Measurements from ENCODE around the gene UNC5A.

UNC5A gene

DNA sequence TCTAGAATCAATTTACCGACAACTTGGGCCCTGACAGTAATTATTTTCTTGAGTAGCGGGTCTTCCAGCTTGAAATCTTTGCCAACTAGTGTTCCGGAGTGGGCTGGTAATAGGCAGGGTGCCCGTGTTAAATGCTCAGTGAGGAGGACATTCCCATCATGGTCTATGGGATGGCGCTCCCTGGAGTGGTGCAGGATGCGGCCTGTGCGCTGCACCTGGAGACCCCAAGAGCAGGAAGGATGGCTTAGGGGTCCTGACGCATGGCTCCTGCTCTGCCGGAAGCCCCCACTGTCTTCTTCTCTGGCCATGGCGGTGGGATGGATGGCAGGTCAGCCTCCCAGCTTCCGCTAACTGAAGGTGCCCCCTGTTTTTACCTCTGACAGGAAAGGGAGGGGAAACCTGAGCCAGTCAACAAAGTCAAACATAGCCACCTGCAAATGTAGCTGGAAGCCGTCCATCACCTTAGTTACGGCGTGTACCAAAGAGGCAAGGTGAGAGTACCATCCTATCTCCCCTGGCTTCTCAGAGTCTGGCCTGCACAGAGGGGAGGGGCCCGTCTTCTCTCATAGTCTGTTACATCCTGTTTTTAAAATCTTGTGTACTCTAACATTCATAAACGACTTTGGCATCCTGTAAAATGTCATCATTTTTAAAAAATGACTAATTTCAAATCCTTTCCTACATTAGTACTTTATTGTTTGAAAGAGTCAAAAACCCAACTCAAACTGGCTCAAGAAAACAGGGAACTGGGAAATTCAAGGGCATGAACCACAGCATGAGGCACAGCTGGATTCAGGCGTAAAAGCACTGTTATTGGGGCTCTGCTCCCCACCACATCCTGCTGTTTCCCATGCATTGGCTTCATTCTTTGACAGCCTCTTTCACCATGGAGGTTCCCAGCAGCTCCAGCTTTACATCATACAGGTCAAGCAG, 28.5 kb upstream of the UNC5A start:
- no peak for DNase-seq (ENCODE audit: low spot score)

DNA sequence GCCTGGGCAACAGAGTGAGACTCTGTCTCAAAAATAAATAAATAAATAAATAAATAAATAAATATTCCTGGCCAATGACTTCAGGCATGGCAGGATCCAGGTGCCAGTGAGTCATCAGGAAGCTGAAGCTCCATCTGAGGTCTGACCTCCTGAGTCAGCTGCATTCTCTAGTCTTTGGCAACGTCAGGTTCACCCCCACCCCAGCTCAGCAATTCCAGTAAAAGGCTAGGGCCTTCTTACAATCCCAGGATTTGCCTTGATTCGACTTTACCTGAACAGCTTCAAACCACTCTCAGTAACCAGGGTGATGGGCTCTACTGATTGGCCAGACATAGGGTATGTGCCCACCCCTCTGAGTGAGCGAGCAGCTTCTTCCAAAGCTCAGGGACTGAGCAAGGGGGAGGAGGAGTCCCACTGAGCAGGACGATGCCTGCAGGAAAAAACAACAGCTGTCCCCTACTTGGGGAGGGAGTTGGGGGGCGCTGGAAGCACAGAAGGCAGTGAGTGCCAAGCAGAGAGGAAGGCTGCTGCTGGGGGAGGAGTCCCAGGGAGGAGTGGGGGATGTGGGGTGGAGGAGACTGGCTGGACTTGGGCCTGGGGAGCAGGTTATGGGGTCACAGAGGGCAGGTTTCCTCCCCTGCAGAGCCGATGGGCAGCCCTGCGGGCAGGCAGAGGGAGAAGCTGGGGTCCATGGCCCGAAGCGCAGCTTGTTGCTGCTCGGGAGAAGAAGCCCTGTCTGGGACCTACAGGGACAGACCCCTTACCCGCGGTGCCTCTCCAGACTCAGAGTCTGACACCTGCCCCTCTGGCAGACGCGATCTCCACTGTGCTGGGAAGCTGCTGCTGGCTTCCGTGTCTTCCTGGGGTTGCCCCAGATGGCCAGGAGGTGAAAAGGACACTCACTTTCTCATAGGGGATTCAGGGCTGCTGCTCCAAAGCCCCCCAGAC, 25.9 kb upstream of the UNC5A start:
- no peak for DNase-seq (ENCODE audit: low spot score)

DNA sequence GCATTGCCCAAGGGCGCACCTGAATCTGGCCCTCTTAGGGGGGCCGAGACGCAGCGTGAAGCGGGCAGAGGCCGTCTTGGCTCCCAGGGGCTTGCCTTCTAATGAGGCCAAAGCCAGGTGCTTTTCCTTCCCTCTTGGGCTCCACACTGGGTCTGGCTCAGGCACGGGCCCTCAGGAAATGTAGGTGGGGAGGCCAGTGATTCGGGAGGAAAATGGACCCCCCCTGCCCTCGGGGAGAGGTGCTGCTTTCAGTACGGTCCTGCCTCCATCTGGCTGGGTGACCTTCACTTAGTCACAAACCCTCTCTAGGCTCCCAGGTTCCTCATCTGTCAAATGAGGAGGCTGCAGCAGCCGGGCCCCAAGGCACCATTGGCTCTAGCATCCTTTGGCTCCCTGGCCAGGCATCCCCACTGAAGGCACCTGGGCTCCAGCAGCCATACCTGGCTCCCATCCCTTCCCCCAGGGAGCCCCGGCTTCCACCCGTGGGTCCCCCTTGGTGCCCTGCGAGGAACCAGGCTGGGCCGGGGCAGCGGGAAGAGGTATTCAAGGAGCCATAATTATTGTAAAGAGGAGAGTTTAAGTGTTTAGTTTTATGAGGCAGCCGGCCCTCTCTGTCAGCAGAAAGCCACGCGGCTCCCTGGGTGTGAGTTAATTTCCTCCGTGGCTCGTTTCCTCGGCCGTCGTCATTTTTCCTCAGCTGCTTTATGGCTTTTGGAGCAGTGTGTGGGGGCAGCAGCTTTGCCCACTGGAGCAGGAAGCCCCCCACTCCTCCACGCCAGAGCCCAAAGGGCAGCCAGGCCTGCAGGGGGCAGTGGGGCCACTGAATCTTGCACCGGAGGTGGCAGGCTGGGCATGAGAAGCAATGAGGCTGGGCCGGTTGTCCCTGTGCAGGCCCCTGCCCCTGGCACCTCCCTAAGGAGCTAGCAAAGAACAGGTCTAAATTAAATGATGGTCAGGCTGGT, 24.9 kb upstream of the UNC5A start:
- DNase-seq (ENCODE audit: low spot score) = no peak

DNA sequence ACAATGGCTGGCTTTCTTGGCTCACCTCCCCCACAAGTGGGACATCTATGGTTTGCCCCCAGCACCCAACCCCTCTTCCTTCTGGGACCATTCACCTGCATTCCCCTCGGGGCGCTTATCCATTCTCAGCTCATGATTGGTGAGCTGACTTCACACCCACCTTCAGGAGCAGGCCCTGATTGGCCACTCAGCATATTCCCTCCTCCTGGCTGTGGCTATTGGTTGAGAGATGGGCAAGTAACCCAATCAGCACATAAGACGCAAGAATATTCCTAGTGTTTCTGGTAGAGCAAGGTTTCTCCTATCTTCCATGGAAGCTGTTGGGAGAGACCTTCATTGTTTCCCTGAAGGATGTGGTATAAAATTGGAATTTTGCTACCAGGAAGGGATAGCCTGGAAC, 22.7 kb upstream of the UNC5A start:
- no peak for DNase-seq (ENCODE audit: low spot score)

DNA sequence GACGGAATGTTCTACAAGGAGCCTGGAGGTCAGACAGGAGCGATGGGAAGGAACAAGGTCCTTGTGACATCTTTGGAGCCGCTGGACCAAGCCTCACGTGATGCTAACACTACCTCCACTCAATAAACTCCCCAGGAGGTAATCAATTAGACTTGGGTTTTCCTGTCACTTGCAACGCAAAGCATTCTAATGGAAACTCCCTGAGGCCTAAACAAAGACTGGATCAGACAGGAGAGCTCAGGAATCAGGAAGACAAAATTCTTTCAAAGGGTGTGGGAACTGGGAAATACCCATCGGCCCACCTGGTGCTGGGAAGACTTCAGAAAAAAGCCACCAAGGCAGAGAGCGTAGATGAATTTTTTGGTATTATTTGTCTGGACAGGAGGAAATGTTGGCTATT, 22.3 kb upstream of the UNC5A start:
- no peak for DNase-seq (ENCODE audit: low spot score)

DNA sequence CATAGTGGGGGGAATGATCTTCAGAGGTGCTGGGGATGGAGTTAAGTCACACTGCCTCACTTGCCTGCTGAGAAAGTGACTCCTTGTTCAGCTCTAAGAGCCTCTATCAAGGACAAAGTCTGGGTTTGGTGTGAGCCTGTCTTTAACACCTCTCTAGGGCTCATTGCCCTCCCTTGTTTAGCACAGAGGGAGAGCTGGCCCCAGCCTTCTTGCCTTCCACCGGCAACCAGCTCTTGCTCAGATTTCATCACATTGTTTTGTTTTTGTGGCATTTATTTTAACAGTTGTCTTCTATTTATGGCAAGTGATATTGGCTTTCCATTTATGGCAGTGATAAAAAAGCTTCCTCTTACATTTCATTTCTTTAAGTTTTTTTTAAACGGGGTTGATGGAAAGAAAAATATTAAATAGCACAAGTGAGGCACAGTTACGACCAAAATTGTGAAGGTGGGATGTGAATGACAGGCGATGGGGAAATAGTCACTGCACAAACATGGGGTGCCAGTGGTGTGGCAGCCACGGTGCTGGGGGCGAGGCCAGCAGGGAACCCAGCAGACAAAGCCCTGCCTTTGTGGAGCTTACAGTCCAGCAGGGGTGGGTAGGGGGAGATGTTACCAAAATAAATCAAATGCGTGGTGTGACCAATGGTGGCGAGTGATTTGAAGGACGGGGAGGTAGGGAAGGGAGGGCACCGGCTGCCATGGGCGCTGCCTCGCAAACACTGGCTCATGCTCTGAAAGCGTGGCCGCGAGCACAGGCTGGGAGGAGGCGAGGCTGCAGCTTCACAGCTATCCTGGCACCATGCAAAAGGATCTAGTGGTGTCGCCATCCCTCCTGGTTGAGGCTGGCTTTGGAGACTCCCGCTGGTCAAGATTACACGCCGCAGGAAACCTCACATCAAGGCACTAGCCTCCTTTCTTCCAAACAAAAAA, 21.2 kb upstream of the UNC5A start:
- no peak for DNase-seq (ENCODE audit: low spot score)

DNA sequence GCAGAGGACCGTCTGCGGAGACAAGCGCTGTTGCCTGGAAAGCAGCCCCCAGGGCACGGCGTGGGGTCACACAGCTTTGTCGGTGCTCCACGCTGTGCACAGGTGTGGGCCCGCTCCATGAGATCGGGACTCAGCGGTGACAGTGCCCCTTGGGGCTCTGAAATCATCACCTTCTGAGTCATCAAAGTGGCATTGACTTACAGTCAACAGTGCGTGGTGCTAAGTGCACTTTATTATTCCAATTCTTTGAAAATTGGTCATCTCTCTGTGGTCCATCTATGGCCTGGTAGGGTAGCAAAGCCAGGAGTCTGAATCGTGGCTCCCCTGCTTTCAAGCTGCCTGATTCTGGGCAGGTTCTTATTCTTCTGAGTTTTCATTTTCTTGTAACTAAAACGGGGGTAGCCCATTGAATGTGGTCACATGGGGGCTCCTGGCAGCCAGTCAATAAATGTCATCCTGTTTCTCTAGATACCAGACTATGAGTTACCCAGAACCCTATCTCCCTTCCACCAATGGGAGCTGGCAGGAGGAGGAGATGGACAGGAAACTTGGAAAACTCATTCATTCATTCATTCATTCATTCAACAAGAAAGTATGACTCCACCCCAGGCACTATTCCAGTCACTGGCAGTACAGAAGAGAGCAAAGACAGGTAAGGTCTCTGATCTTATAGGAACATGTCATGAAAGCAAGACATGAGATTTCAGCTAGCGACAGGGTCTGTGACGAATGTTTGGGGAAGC, 20.3 kb upstream of the UNC5A start:
- DNase-seq (ENCODE audit: low spot score) = no peak

DNA sequence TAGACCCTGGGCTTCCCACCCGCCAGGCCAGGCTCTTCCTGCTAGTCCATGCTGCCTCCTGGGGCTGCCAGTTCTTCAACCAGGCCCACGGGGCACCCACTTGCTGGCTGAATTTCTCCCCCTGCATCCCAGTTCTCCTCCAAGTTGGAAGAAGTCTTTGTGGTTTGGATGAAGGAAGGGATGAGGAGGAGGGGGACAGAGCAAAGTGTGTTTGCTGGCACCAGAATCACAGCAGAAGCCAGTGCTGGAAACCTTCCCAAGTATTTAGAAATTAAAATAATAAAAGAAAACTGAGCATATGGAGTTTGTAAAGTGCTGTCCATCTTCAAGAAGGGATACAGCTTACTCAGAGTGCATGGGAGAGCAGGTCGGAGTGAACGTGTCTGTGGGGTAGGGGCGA, 19.4 kb upstream of the UNC5A start:
- no peak for DNase-seq (ENCODE audit: low spot score)

DNA sequence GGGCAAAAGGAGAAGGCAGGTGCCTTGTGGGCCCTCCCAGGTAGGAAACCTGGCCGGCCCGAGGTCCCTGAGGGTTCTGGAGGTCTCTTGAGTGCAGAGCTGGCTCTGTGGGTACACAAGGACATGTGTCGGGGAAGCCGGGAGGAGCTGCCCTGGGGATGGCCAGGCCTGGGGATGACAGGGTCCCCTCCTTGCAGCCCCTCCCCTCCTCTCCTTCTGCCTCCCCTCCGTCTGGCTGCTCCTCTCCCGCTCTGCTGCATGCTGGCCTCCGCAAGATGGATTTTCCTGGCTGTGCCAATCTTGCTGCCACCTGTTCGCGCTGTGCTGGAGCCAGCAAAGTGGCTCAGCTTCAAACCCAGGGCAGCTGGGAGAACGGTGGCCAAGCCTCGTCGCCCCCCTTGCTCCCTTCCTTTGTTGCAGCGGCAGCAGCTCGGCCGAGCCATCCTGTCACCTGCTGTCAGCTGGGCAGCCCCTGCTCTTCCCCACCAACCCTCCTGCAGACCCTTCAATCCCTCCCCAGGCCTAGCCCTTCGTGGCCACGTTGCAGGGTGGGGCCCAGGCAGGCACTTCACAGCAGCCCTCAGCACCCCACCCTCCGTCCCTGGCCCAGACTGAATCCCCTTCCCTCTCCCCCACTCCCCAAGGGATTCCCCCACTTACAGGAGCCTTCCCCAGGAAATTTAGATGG, 17.6 kb upstream of the UNC5A start:
- no peak for DNase-seq (ENCODE audit: low spot score)

DNA sequence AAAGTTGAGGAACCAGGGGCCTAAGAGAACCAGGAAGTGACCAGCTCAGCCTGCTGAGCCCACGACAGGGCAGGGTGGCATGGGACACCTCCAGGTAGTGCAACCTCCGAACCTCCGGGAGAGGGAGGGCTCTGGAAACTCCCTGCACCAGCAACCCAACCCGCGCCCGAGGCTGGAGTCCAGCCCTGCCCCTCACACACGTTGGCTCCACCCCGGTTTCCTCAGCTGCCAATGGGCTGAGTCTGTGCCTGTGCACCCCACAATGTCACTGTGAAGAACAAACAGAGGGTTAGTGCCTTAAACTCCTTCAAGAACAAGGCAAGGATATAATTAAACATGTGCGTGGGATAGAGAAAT, 17.0 kb upstream of the UNC5A start:
- DNase-seq (ENCODE audit: low spot score) = no peak

DNA sequence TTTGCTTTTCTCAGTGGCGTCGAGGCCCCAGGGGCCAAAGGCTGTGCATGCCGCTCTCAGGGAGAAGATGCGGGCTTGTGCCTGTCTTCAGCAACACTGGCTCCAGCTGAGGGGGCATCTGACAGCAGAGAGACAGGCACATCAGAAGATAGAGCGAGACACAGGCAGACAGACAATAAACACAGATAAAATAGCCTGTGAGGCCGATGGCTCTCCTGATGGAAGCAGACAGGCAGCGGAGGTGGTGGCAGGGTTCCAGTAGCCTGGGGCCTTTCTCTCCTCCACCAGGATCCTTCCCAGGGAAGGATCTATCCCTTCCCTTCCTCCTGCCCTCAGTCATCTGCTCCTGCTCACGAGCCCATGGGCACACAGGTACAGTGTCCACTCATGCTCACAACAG, 16.6 kb upstream of the UNC5A start:
- DNase-seq (ENCODE audit: low spot score) = no peak

DNA sequence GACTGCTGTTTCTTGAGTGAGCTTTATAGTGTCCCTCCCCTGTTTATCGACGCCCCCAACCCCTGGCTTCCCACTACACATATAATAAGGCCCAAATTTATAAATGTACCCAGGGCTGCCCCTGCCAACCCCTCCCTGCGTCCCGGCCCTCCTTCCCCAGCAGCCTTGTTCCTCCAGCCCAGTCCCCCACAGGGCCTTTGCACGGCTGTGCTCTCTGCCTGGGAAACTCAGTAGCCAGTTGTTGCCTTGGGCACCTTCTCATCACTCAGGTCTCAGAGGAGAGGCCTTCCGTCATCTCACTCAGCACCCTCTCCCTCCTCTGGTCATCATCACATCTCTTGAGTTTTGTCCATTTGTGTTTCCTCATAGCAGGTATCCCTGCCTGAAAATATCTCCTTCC, 15.8 kb upstream of the UNC5A start:
- no peak for DNase-seq (ENCODE audit: low spot score)

DNA sequence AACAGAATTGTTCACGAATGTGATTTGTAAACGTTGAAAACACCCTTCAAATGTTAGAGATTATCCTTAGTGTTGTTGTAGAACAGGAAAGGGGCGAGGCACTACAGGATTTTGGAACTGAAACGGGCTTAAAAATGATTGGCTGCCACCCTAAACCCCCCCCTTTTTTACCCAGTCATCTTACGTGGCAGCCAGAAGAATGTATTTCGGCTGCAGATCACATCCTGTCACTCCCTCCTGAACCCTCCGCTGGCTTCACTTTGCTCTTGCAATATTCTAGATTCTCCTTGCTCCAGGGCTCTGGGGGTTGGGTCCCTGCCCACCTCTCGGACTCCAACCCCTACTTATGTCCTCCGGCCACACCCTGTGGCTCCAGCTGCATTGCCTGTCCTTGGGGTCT, 13.9 kb upstream of the UNC5A start:
- no peak for DNase-seq (ENCODE audit: low spot score)

DNA sequence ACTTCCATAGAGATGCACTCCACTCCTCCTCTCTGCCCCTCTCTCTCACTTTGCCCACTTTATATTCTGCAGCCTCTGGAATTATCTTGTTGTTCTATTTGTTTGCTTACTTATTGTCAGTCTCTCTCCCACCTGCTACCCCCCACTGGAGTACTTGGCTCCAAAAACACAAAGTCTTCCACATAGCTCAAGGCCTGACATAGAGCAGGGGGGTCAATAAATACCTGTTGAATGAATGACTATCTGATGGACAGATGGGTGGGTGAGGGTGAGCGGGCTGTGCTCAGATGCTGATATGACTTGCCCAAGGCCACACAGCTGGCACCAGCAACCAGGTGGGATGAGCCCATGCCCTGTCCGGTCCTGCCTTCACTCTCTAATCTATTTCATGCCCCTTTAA, 13.4 kb upstream of the UNC5A start:
- no peak for DNase-seq (ENCODE audit: low spot score)

DNA sequence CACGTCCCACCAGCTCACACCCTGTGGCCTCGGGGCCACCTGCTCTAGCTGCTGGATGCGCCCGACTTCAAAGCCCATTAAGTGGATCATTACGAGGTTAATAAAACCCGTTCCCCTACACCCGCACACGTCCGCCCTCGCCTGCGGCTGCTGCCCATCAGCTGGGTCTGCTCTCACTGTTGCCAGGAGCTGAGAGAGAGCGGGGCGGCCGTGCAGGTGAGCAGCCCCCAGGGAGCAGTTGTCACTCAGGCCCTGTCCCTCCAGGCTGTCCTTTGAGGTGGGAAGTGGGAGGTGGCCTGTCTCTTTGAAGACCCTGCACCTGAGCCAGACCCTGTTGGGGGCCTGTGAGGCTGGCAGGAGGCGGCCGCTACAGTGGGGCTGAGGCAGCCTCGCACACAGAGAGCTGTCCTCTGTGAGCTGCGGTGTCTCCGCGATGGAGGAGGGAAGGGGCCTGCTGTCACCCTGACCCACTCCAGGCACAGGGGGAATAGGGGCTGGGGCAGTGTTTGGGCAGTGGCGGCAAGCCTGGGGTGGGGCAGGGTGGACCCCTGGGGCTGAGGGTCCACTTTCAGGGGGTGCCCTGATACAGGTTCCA, 12.8 kb upstream of the UNC5A start:
- DNase-seq (ENCODE audit: low spot score) = no peak

DNA sequence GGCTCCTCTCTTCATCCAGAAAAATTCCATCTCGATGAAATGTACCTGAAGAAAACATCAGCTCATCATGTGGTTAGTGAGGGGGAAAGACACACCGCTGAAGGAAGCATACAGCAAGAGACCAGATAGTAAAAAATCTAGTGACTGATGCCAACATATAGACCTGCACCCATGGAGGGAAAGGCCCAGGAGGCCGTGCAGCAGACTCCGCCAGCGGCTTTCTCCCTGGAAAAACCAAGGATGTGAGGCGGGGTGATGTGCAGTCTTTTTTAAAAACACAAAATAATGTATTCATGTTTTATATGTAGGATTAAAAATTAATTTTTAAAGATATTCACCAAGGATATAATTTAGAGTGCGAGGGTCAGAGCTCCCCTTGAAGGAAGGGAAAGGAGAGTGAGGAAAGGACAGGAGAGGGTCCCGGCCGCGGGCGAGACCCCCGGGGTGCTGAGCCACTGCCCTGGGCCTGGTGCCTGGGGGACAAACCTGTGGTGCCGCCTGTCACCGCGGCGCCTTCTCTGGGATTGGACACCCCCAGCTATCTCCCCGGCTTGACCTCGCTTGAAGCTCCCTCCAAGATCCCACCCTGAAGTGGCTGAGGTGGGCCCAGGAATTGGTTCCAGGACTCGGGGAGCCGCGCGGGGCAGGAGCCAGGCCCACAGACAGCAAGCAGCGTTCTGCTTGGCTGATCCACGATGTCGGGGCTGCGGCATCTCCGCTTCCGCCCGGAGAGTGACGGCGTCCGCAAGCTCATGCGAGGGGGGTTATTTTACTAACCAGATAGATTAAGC, 12.1 kb upstream of the UNC5A start:
- no peak for DNase-seq (ENCODE audit: low spot score)

DNA sequence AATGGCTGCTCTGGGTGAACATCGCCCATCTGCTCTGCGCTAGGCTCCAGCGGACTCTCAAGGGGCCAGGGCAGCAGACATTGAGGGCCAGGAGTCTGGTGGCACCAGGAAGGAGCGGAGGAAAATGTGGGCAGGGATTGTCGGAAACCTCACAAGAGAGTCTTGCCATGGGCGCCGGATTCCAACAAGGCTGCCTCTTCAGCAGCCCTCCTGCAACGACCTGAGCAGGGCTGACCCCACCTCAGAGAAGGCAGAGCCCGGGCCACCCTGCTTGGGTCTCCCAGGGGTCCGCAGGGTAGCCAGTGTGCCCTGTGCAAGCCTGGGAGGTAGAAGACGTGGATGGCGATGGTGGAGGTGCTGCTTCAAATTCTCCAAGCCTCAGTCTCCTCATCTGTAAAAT, 11.4 kb upstream of the UNC5A start:
- DNase-seq (ENCODE audit: low spot score) = no peak

DNA sequence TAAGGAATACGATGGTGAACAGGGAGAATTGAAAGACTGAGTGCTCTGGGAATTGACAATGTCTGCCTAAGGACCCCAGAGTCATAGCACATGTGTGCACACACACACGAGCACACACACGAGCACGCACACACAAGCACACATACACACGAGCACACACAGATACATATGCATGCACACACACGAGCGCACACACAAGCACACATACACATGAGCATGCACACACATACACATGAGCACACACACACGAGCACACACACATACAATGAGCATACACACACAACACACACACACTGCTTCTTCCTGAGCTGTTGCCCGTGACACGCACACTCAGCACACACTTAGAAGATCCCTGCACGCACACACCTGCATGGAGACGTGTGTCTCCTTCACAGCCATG, 10.9 kb upstream of the UNC5A start:
- no peak for DNase-seq (ENCODE audit: low spot score)
